Measurements from ENCODE around the gene FSIP2.

Gene FSIP2

GRCh38 chr2:185785156-185785555, 46.6 kb downstream of the FSIP2 start:
- in situ Hi-C loops (cut with MboI; ENCODE audit: low pct_unique_long_range_greater_than_20kb, low sequenced_read_pairs, unreplicated experiment) = no loop called here
- TF ChIP-seq, protein P1, sequence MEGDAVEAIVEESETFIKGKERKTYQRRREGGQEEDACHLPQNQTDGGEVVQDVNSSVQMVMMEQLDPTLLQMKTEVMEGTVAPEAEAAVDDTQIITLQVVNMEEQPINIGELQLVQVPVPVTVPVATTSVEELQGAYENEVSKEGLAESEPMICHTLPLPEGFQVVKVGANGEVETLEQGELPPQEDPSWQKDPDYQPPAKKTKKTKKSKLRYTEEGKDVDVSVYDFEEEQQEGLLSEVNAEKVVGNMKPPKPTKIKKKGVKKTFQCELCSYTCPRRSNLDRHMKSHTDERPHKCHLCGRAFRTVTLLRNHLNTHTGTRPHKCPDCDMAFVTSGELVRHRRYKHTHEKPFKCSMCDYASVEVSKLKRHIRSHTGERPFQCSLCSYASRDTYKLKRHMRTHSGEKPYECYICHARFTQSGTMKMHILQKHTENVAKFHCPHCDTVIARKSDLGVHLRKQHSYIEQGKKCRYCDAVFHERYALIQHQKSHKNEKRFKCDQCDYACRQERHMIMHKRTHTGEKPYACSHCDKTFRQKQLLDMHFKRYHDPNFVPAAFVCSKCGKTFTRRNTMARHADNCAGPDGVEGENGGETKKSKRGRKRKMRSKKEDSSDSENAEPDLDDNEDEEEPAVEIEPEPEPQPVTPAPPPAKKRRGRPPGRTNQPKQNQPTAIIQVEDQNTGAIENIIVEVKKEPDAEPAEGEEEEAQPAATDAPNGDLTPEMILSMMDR (IDR thresholded peaks at IDR 0.05; ENCODE audit: extremely low read depth, insufficient read depth, missing control alignments) = no peak
- no peak for DNase-seq (ENCODE audit: low spot score)

GRCh38 chr2:185785851-185786473, 47.4 kb downstream of the FSIP2 start:
- TF ChIP-seq, protein P1 (IDR thresholded peaks at IDR 0.05; ENCODE audit: extremely low read depth, insufficient read depth, missing control alignments) = no peak
- peak; percentile 16 for DNase-seq (ENCODE audit: low spot score)
- in situ Hi-C loops (cut with MboI; ENCODE audit: low pct_unique_long_range_greater_than_20kb, low sequenced_read_pairs, unreplicated experiment) = no loop called here

DNA sequence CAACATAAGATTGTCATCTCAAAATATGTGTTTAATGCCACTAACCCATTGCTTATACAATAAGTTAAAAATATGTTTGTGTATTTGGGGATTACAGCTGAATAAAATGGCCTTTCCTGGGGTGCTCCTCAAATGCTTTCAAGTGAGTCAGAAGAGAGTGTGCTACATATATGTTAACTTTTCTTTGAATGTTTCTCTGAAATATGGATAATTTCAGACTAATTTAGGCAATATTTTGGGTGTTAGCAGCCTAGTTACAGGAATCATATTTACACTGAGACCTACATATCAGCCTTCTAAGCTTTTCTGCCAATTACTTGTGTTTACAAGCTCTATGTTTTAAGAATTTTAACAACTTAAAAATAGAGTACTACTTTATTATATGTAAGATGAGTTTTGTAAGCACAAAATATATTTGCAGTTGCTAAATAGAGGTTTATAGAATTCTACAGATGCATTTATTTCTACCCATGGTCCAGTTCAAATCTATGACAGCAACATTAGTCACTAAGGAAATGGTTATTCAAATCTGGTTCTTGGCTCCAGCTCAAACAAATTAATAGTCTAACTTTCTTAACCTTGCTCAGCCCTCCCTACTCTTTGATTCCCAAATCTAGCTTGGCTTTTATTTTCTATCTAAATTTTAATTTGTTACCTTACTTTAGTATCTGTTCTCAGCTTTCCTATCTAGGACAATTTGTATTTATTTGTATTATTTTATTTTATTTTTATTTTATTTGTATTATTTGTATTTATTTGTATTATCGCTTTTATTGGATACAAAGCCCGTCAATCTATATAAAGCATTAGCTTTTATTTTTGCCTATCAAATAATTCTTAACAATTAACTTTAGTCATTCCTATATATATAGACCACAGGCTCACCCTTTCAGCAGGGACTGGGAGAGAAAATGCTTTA, 48.9 kb downstream of the FSIP2 start:
- DNase-seq (ENCODE audit: low spot score) = no peak
- TF ChIP-seq, protein P1 (IDR thresholded peaks at IDR 0.05; ENCODE audit: extremely low read depth, insufficient read depth, missing control alignments) = no peak
- in situ Hi-C loops (cut with MboI; ENCODE audit: low pct_unique_long_range_greater_than_20kb, low sequenced_read_pairs, unreplicated experiment) = no loop called here

DNA sequence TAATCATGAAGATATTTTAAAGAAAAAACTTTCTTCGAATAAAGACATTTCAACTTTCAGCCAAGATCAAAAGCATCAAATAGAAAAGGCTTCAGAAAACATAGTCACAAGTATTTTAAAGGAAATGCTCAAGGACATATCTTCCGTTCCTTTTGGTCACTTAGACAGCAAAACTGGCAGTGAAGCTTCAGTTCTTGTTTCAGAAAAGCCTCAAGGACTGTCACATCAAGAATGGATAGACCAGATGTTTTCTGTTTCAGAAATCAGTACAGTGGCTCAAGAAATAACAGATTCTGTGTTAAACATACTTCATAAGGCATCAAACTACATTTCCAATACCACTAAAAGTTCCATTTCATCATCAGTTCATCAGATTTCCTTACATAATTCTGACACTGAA, 51.8 kb downstream of the FSIP2 start:
- TF ChIP-seq, protein P1 (IDR thresholded peaks at IDR 0.05; ENCODE audit: extremely low read depth, insufficient read depth, missing control alignments) = no peak
- in situ Hi-C loops (cut with MboI; ENCODE audit: low pct_unique_long_range_greater_than_20kb, low sequenced_read_pairs, unreplicated experiment) = no loop called here
- no peak for DNase-seq (ENCODE audit: low spot score)

- DNase-seq (ENCODE audit: low spot score) = no peak
- TF ChIP-seq, protein P1 (IDR thresholded peaks at IDR 0.05; ENCODE audit: extremely low read depth, insufficient read depth, missing control alignments) = no peak
- in situ Hi-C loops (cut with MboI; ENCODE audit: low pct_unique_long_range_greater_than_20kb, low sequenced_read_pairs, unreplicated experiment) = no loop called here
Measured at GRCh38 chr2:185793532-185794345, 55.1 kb downstream of the FSIP2 start.

DNA sequence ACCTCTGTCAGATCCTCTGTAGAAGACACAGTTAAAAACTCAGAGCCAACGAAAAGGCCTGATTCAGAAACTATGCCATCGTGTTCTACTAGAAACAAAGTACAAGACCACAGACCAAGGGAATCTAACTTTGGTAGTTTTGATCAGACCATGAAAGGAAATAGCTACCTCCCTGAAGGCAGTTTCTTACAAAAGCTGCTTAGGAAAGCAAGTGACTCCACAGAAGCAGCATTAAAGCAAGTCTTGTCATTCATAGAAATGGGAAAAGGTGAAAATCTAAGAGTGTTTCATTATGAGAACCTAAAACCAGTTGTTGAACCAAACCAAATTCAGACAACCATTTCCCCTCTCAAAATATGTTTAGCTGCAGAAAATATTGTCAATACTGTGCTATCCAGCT, 58.2 kb downstream of the FSIP2 start:
- in situ Hi-C loops (cut with MboI; ENCODE audit: low pct_unique_long_range_greater_than_20kb, low sequenced_read_pairs, unreplicated experiment) = no loop called here
- DNase-seq (ENCODE audit: low spot score) = no peak
- TF ChIP-seq, protein P1 (IDR thresholded peaks at IDR 0.05; ENCODE audit: extremely low read depth, insufficient read depth, missing control alignments) = no peak
